ENCODE results near the gene SLC9A7.
A peak's percentile ranks its signal among the peaks of the same experiment; 100 is the strongest.

The SLC9A7 gene

GRCh38 chrX:46722742-46723568 lies 36.0 kb downstream of the SLC9A7 start:
- Histone ChIP-seq H3K4me1 (ENCODE audit: control extremely low read depth in 1 of 4, control insufficient read depth in 4 of 4, insufficient read depth in 4 of 4, low read length in 3 of 4) (peaks cover 0 to 6% (median 0%) of the 10 kb centered on the region in 4 experiments), H3K9me3 (ENCODE audit: control extremely low read depth in 1 of 5, control insufficient read depth in 4 of 5, insufficient read depth in 2 of 5, low read depth in 1 of 5, low read length in 4 of 5) (no peaks in the 10 kb centered on the region), H3K27me3 (replicated peaks in 2 of 5; ENCODE audit: control insufficient read depth in 4 of 5, insufficient read depth in 5 of 5, low read length in 4 of 5) (no peaks in the 10 kb centered on the region), H3K4me3 (ENCODE audit: control insufficient read depth in 1 of 7, extremely low read depth in 1 of 7, insufficient read depth in 4 of 7, low read depth in 2 of 7, low read length in 6 of 7) (no peak overlapping the region), H3K36me3 (ENCODE audit: control insufficient read depth in 4 of 4, insufficient read depth in 4 of 4, low read length in 3 of 4) (no peaks in the 10 kb centered on the region), H3K27ac (ENCODE audit: insufficient read depth in 1 of 2, low read depth in 1 of 2, low read length in 2 of 2, poor library complexity in 1 of 2, severe bottlenecking in 2 of 2) (no peak overlapping the region)
- ChIA-PET CTCF (no interaction called here), POLR2A (no interaction called here)
- WGBS (ENCODE audit: insufficient coverage) = 88% methylated on average over 3 of the region's 7 CpGs
- DNase-seq = peak in 1 of 3 donors; percentile 37

GRCh38 chrX:46716796-46717195 lies 42.1 kb downstream of the SLC9A7 start:
- Histone ChIP-seq H3K27me3 (replicated peaks in 2 of 5; ENCODE audit: control insufficient read depth in 4 of 5, insufficient read depth in 5 of 5, low read length in 4 of 5) (no peaks in the 10 kb centered on the region), H3K36me3 (ENCODE audit: control insufficient read depth in 4 of 4, insufficient read depth in 4 of 4, low read length in 3 of 4) (no peaks in the 10 kb centered on the region), H3K9me3 (ENCODE audit: control extremely low read depth in 1 of 5, control insufficient read depth in 4 of 5, insufficient read depth in 2 of 5, low read depth in 1 of 5, low read length in 4 of 5) (no peaks in the 10 kb centered on the region), H3K27ac (ENCODE audit: insufficient read depth in 1 of 2, low read depth in 1 of 2, low read length in 2 of 2, poor library complexity in 1 of 2, severe bottlenecking in 2 of 2) (peak overlapping the region in 1 of 2 experiments; percentile 51), H3K4me1 (ENCODE audit: control extremely low read depth in 1 of 4, control insufficient read depth in 4 of 4, insufficient read depth in 4 of 4, low read length in 3 of 4) (peaks cover 11 to 39% (median 17%) of the 10 kb centered on the region in 4 experiments), H3K4me3 (ENCODE audit: control insufficient read depth in 1 of 7, extremely low read depth in 1 of 7, insufficient read depth in 4 of 7, low read depth in 2 of 7, low read length in 6 of 7) (peak overlapping the region in 1 of 7 experiments; percentile 42)
- DNase-seq = peak in 2 of 3 donors; percentile 31 to 67
- 0% methylated on average over 1 of the region's 3 CpGs for WGBS (ENCODE audit: insufficient coverage)
- POLR2A ChIA-PET = no interaction called here
- CTCF ChIA-PET = no interaction called here

- Histone ChIP-seq H3K9me3 (ENCODE audit: control extremely low read depth in 1 of 5, control insufficient read depth in 4 of 5, insufficient read depth in 2 of 5, low read depth in 1 of 5, low read length in 4 of 5) (no peaks in the 10 kb centered on the region), H3K27ac (ENCODE audit: insufficient read depth in 1 of 2, low read depth in 1 of 2, low read length in 2 of 2, poor library complexity in 1 of 2, severe bottlenecking in 2 of 2) (peak overlapping the region; percentile 4 to 51), H3K27me3 (replicated peaks in 2 of 5; ENCODE audit: control insufficient read depth in 4 of 5, insufficient read depth in 5 of 5, low read length in 4 of 5) (no peaks in the 10 kb centered on the region), H3K4me1 (ENCODE audit: control extremely low read depth in 1 of 4, control insufficient read depth in 4 of 4, insufficient read depth in 4 of 4, low read length in 3 of 4) (peaks cover 16 to 47% (median 22%) of the 10 kb centered on the region in 4 experiments), H3K4me3 (ENCODE audit: control insufficient read depth in 1 of 7, extremely low read depth in 1 of 7, insufficient read depth in 4 of 7, low read depth in 2 of 7, low read length in 6 of 7) (peak overlapping the region in 1 of 7 experiments; percentile 42), H3K36me3 (ENCODE audit: control insufficient read depth in 4 of 4, insufficient read depth in 4 of 4, low read length in 3 of 4) (no peaks in the 10 kb centered on the region)
- CTCF ChIA-PET = interaction anchor here (0.9 kb wide), 1 partner anchor 10 kb away, joined by 4 read pairs; no protein-coding TSS in a partner anchor
- 40% methylated on average over 1 of the region's 1 CpG for WGBS (ENCODE audit: insufficient coverage)
- POLR2A ChIA-PET = no interaction called here
- DNase-seq = no peak
These were observed 42.9 kb downstream of the SLC9A7 start for GRCh38 chrX:46715997-46716396.

GRCh38 chrX:46715530-46715929 lies 43.4 kb downstream of the SLC9A7 start:
- WGBS (ENCODE audit: insufficient coverage) = 70% methylated on average over 3 of the region's 5 CpGs
- POLR2A ChIA-PET = no interaction called here
- H3K27ac ChIP-seq (ENCODE audit: insufficient read depth in 1 of 2, low read depth in 1 of 2, low read length in 2 of 2, poor library complexity in 1 of 2, severe bottlenecking in 2 of 2) = no peak overlapping the region
- H3K27me3 ChIP-seq (replicated peaks in 2 of 5; ENCODE audit: control insufficient read depth in 4 of 5, insufficient read depth in 5 of 5, low read length in 4 of 5) = no peaks in the 10 kb centered on the region
- no peaks in the 10 kb centered on the region for H3K9me3 ChIP-seq (ENCODE audit: control extremely low read depth in 1 of 5, control insufficient read depth in 4 of 5, insufficient read depth in 2 of 5, low read depth in 1 of 5, low read length in 4 of 5)
- peaks cover 20 to 52% (median 25%) of the 10 kb centered on the region in 4 experiments for H3K4me1 ChIP-seq (ENCODE audit: control extremely low read depth in 1 of 4, control insufficient read depth in 4 of 4, insufficient read depth in 4 of 4, low read length in 3 of 4)
- CTCF ChIA-PET = interaction anchor here (0.9 to 1.1 kb wide), 2 partner anchors 10 kb away, joined by 3 to 4 read pairs; no protein-coding TSS in a partner anchor
- no peaks in the 10 kb centered on the region for H3K36me3 ChIP-seq (ENCODE audit: control insufficient read depth in 4 of 4, insufficient read depth in 4 of 4, low read length in 3 of 4)
- H3K4me3 ChIP-seq (ENCODE audit: control insufficient read depth in 1 of 7, extremely low read depth in 1 of 7, insufficient read depth in 4 of 7, low read depth in 2 of 7, low read length in 6 of 7) = peak overlapping the region in 1 of 7 experiments; percentile 28
- DNase-seq = peak in 1 of 3 donors; percentile 22

- Histone ChIP-seq H3K4me1 (ENCODE audit: control extremely low read depth in 1 of 4, control insufficient read depth in 4 of 4, insufficient read depth in 4 of 4, low read length in 3 of 4) (peaks cover 20 to 58% (median 28%) of the 10 kb centered on the region in 4 experiments), H3K4me3 (ENCODE audit: control insufficient read depth in 1 of 7, extremely low read depth in 1 of 7, insufficient read depth in 4 of 7, low read depth in 2 of 7, low read length in 6 of 7) (peak overlapping the region in 2 of 7 experiments; percentile 5 to 8), H3K27ac (ENCODE audit: insufficient read depth in 1 of 2, low read depth in 1 of 2, low read length in 2 of 2, poor library complexity in 1 of 2, severe bottlenecking in 2 of 2) (no peak overlapping the region), H3K27me3 (replicated peaks in 2 of 5; ENCODE audit: control insufficient read depth in 4 of 5, insufficient read depth in 5 of 5, low read length in 4 of 5) (no peaks in the 10 kb centered on the region), H3K36me3 (ENCODE audit: control insufficient read depth in 4 of 4, insufficient read depth in 4 of 4, low read length in 3 of 4) (peaks cover 0 to under 1% (median 0%) of the 10 kb centered on the region in 4 experiments), H3K9me3 (ENCODE audit: control extremely low read depth in 1 of 5, control insufficient read depth in 4 of 5, insufficient read depth in 2 of 5, low read depth in 1 of 5, low read length in 4 of 5) (no peaks in the 10 kb centered on the region)
- no CpG with 5 or more reads among the region's 5 CpGs for WGBS (ENCODE audit: insufficient coverage)
- ChIA-PET POLR2A (no interaction called here), CTCF (no interaction called here)
- DNase-seq = peak in 2 of 3 donors; percentile 49 to 56
These were observed 45.0 kb downstream of the SLC9A7 start for GRCh38 chrX:46713672-46714490.

GRCh38 chrX:46712764-46713163 lies 46.2 kb downstream of the SLC9A7 start:
- H3K9me3 ChIP-seq (ENCODE audit: control extremely low read depth in 1 of 5, control insufficient read depth in 4 of 5, insufficient read depth in 2 of 5, low read depth in 1 of 5, low read length in 4 of 5) = no peaks in the 10 kb centered on the region
- H3K4me1 ChIP-seq (ENCODE audit: control extremely low read depth in 1 of 4, control insufficient read depth in 4 of 4, insufficient read depth in 4 of 4, low read length in 3 of 4) = peaks cover 20 to 58% (median 28%) of the 10 kb centered on the region in 4 experiments
- peaks cover 0 to 4% (median 0%) of the 10 kb centered on the region in 4 experiments for H3K36me3 ChIP-seq (ENCODE audit: control insufficient read depth in 4 of 4, insufficient read depth in 4 of 4, low read length in 3 of 4)
- ChIA-PET POLR2A (no interaction called here), CTCF (no interaction called here)
- no peak overlapping the region for H3K4me3 ChIP-seq (ENCODE audit: control insufficient read depth in 1 of 7, extremely low read depth in 1 of 7, insufficient read depth in 4 of 7, low read depth in 2 of 7, low read length in 6 of 7)
- no CpG with 5 or more reads among the region's 1 CpG for WGBS (ENCODE audit: insufficient coverage)
- H3K27me3 ChIP-seq (replicated peaks in 2 of 5; ENCODE audit: control insufficient read depth in 4 of 5, insufficient read depth in 5 of 5, low read length in 4 of 5) = no peaks in the 10 kb centered on the region
- H3K27ac ChIP-seq (ENCODE audit: insufficient read depth in 1 of 2, low read depth in 1 of 2, low read length in 2 of 2, poor library complexity in 1 of 2, severe bottlenecking in 2 of 2) = peak overlapping the region in 1 of 2 experiments; percentile 29
- DNase-seq = peak in 2 of 3 donors; percentile 39 to 59
